HG02970 (cell line): ENCODE measurements around the gene ROBO1.

ENCODE experiments used
- ATAC-seq: cut with Tn5 transposase; IDR thresholded peaks from one replicate; pipeline ENCODE4 v1.9.1; 2021; ENCODE audit warnings: mild to moderate bottlenecking, moderate library complexity, moderate number of reproducible peaks; ENCODE audit not compliant: unreplicated experiment, low FRiP score

The ROBO1 gene

GRCh38 chr3:79257791-79258190, 510.0 kb downstream of the ROBO1 start:
- ATAC-seq = no peak

GRCh38 chr3:79255702-79256101, 512.1 kb downstream of the ROBO1 start:
- ATAC-seq = no peak

GRCh38 chr3:79255292-79255691, 512.5 kb downstream of the ROBO1 start:
- no peak for ATAC-seq

DNA sequence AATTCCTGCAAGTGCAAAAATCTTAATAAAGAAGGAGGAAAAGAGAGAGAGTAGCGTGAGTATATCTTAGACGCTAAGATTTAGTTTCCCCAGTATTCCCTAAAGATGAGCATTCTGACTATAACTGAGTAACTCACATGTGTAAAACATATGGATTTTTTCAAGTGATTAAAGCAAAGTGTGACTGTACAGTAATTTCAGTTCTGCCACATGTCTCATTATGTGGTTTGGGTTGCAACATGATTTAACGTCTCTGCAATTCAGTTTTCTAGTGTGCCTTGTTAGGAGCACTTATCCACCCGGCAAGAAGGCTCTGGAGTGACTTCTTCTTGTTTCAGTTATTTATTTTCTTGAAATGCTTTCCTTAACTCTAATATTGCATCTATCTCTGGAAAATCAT, 514.1 kb downstream of the ROBO1 start:
- no peak for ATAC-seq

- ATAC-seq = no peak
Observed at GRCh38 chr3:79253271-79253670, 514.5 kb downstream of the ROBO1 start.

- no peak for ATAC-seq
Observed at GRCh38 chr3:79250746-79251145, 517.1 kb downstream of the ROBO1 start.

GRCh38 chr3:79249701-79250100, 518.1 kb downstream of the ROBO1 start:
- ATAC-seq = no peak

- no peak for ATAC-seq
Observed at GRCh38 chr3:79247725-79248043, 520.1 kb downstream of the ROBO1 start.

- ATAC-seq = no peak
Observed at GRCh38 chr3:79246875-79247724, 520.7 kb downstream of the ROBO1 start.

GRCh38 chr3:79245284-79246138, 522.3 kb downstream of the ROBO1 start:
- no peak for ATAC-seq

DNA sequence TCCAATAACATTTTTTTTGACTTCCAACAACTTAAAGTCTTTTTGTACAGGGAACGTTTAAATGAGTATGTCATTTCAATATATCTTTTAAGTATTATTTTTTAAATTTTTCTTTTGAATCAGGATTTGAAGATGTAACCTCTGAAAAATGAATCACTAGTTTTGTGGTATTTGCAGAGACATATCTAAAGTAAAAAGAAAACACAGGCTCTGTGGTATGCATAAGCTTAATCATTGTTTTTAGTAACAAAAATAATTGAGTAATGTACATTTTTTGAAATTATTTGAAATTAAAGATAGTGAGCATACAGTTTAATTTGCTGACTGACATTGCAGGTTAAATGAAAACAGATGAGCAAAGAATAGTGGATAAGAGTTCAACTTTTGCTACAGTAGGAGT, 531.3 kb downstream of the ROBO1 start:
- ATAC-seq = no peak

- ATAC-seq = no peak
Observed at GRCh38 chr3:79233431-79234060, 534.3 kb downstream of the ROBO1 start.

- ATAC-seq = no peak
Observed at GRCh38 chr3:79230266-79230665, 537.5 kb downstream of the ROBO1 start.

DNA sequence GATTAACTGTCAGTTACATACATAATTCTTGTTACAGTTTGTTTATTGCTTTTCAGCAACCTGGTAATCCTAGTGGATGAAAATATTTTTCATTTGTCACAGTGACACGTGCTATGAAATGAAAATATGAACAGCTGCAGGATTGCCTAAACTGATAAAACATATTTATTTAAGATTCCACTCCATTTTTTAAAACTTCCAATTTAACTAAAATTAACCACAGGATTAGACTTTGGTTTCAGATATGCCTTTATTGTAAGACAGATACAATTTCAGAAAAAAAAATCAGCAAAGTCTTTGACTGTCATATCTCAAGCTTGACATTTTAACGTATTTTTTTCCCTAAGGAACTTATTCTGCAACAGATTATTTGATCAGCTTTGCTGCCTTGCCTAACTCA, 550.7 kb downstream of the ROBO1 start:
- ATAC-seq = no peak

DNA sequence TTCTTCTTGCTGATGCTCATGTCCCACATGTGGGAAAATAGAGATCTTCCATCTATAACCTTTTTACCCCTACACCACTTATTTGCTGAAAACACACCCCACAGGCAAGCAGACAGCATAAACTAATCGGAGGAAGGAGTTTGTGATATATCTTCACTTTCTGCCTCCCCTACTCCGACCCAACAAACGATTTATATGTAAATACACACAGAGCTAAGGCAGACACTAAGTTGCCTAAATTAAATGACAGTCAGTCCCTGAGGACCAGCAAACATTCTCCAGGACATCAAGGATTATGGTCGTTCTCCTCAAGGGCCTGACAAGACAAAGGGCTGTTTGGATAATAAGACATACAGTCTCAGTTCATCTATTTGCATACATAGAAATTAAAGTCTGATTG, 552.5 kb downstream of the ROBO1 start:
- ATAC-seq = no peak

DNA sequence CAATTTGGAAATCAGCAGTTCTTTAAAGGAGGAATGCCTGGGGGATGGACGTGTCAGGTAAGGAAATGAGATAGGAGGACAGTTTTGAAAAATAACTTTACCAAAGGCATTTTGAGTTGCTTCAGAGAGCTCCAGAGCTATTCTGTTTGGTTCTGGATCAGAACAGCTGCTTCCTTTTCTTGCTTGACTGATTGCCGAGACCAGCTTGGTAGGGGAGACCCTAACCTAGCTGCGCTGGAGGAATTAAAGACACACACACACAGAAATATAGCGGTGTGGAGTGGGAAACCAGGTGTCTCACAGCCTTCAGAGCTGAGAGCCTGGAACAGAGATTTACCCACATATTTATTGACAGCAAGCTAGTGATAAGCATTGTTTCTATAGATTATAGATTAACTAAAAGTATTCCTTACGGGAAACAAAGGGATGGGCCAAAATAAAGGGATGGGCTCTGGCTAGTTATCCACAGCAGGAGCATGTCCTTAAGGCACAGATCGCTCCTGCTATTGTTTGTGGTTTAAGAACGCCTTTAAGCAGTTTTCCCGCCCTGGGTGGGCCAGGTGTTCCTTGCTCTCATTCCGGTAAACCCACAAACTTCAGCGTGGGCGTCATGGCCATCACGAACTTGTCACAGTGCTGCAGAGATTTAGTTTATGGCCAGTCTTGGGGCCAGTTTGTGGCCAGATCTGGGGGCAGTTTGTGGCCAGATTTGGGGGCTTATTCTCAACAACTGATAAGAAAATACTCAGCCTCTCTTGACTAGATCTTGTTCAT, 556.0 kb downstream of the ROBO1 start:
- ATAC-seq = no peak

DNA sequence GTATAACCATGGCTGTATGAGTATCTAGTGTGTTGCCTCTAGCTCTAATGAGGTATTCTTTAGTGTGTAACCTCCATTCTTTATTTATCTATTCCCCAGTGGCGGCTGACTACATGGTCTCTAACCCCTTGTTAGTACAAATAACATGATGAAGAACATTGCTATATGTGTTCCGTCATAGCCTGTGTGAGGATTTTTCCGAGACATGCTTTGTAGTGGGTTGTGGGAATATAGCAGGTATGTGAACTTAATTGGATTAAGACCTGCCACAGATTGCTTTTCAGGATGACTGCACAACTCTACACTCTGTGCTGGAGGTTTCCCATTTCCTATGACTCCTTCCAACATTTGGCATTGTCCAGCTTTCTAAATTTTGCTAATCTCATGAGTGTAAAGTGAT, 563.4 kb downstream of the ROBO1 start:
- no peak for ATAC-seq

DNA sequence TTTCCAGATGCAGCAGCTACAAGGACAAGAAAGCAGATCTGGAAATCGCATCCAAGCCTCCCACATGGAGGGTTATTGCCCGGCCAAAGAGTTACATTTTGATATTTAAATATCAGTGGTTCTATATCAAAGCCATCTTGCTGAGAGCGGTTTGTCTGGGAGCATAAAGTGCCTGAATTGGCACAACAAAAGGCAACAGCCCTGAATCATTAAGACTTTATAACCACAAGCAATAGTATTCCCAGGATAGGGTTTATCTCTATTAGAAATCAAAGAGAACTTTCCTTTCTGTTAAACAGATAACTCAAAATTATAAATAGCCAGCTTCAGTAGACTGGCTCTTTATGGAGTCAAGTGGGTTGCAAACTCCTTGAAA, 564.7 kb downstream of the ROBO1 start:
- no peak for ATAC-seq

GRCh38 chr3:79202471-79203143, 565.2 kb downstream of the ROBO1 start:
- no peak for ATAC-seq

DNA sequence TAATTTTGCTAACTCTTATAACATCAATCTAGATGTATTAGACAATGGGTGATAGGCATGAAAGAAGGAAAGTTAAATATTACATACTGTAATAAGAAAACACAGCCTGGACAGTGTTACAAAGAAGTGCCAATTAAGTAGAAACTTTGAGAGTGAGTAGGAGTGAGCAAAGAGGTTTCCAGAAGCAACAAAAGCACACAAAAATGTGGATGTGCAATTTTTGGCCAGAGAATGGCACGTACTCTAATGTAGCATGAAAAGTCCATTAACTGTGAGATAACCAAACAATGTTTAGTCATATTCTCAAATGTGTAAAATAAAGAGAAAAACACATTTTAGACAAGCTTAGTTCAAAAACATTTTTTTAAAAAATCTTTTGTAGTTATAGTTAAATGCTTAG, 567.3 kb downstream of the ROBO1 start:
- ATAC-seq = no peak
